HEK293T (cell line): ENCODE data around the gene SKIL.

Source experiments
- CTCF ChIA-PET: fragments of 350-600 bp; formaldehyde crosslinking; extraction: SDS; loops from one replicate; lab custom pipeline; 2021; ENCODE audit warnings: antibody characterized with exemption, inconsistent platforms; lab: Yijun Ruan, JAX
- POLR2A ChIA-PET: fragments of 350-600 bp; formaldehyde crosslinking; extraction: SDS; loops from one replicate; lab custom pipeline; 2020; ENCODE audit warnings: antibody characterized with exemption, inconsistent platforms; lab: Yijun Ruan, JAX
- DNase-seq: peaks from one replicate; pipeline ENCODE4 v3.0.0; 2012; ENCODE audit warnings: mixed read lengths; ENCODE audit errors: extremely low spot score
- ARNT ChIP-seq: fragments of 450-650 bp; IDR thresholded peaks from 2 replicates; pipeline ENCODE4 v1.6.1; 2017; ENCODE audit warnings: mild to moderate bottlenecking
- BHLHE40 ChIP-seq: fragments of 450-650 bp; IDR thresholded peaks from 2 replicates; pipeline ENCODE4 v1.6.1; 2016; ENCODE audit warnings: mild to moderate bottlenecking, moderate library complexity, borderline replicate concordance
- CTBP1 ChIP-seq: fragments of 450-650 bp; IDR thresholded peaks from 2 replicates; pipeline ENCODE4 v1.6.1; 2016; ENCODE audit warnings: borderline replicate concordance
- ELF4 ChIP-seq: fragments of 450-650 bp; IDR thresholded peaks from 2 replicates; pipeline ENCODE4 v1.6.1; 2017; ENCODE audit warnings: antibody characterized with exemption
- FOXA1 ChIP-seq: fragments of 450-650 bp; IDR thresholded peaks from 2 replicates; pipeline ENCODE4 v1.6.1; 2016; ENCODE audit warnings: mild to moderate bottlenecking
- FOXK2 ChIP-seq: fragments of 450-650 bp; IDR thresholded peaks from 2 replicates; pipeline ENCODE4 v1.6.1; 2016; ENCODE audit warnings: mild to moderate bottlenecking
- FOXM1 ChIP-seq: fragments of 450-650 bp; IDR thresholded peaks from 2 replicates; pipeline ENCODE4 v1.6.1; 2017; ENCODE audit warnings: mild to moderate bottlenecking, borderline replicate concordance
- HDGF ChIP-seq: fragments of 450-650 bp; IDR thresholded peaks from 2 replicates; pipeline ENCODE4 v1.6.1; 2017; ENCODE audit warnings: antibody characterized with exemption, borderline replicate concordance
- L3MBTL2 ChIP-seq: fragments of 450-650 bp; conservative IDR thresholded peaks from 2 replicates; pipeline ENCODE4 v1.6.1; 2016; ENCODE audit warnings: mild to moderate bottlenecking
- LEF1 ChIP-seq: fragments of 450-650 bp; IDR thresholded peaks from 2 replicates; pipeline ENCODE4 v1.6.1; 2017; ENCODE audit warnings: mild to moderate bottlenecking, borderline replicate concordance
- NFRKB ChIP-seq: fragments of 450-650 bp; IDR thresholded peaks from 2 replicates; pipeline ENCODE4 v1.6.1; 2016; ENCODE audit warnings: mild to moderate bottlenecking, moderate library complexity
- PKNOX1 ChIP-seq: fragments of 450-650 bp; IDR thresholded peaks from 2 replicates; pipeline ENCODE4 v1.6.1; 2016
- SP1 ChIP-seq: fragments of 450-650 bp; IDR thresholded peaks from 2 replicates; pipeline ENCODE4 v1.6.1; 2017
- SUZ12 ChIP-seq: fragments of 450-650 bp; IDR thresholded peaks from 2 replicates; pipeline ENCODE4 v1.6.1; 2016; ENCODE audit warnings: mild to moderate bottlenecking
- TARDBP ChIP-seq: fragments of 450-650 bp; IDR thresholded peaks from 2 replicates; pipeline ENCODE4 v1.6.1; 2016
- ZNF384 ChIP-seq: fragments of 450-650 bp; IDR thresholded peaks from 2 replicates; pipeline ENCODE4 v1.6.1; 2016

Gene SKIL

GRCh38 chr3:170358042-170359010 is 811 bp downstream of the SKIL start:
- POLR2A ChIA-PET = interaction anchor here (0.6 to 1.3 kb wide), 2 partner anchors 78 to 453 kb away, joined by 3 read pairs; no protein-coding TSS in a partner anchor
- peak; percentile 39 for DNase-seq
- TF ChIP-seq NFRKB = no peak
- no peak for TF ChIP-seq FOXA1
- TF ChIP-seq FOXM1 = 0 out of 2 replicates have a peak, but pooled peaks have one; percentile 4
- no peak for TF ChIP-seq SUZ12
- TF ChIP-seq TARDBP = no peak
- TF ChIP-seq ZNF384 = no peak
- CTCF ChIA-PET = no interaction called here

- no peak for DNase-seq
- TF ChIP-seq ZNF384 (no peak), TARDBP (no peak), PKNOX1 (no peak), L3MBTL2 (no peak), SP1 (no peak), CTBP1 (no peak)
- ChIA-PET POLR2A (no interaction called here), CTCF (no interaction called here)
Measured at GRCh38 chr3:170359178-170359704, 1.7 kb downstream of the SKIL start.

- no peak for DNase-seq
- no peak for TF ChIP-seq ARNT
- no peak for TF ChIP-seq FOXK2
- TF ChIP-seq ZNF384 = no peak
- TF ChIP-seq FOXM1 = no peak
- TF ChIP-seq SP1 = no peak
- TF ChIP-seq CTBP1 = no peak
- TF ChIP-seq TARDBP = no peak
- no peak for TF ChIP-seq PKNOX1
- no peak for TF ChIP-seq LEF1
- no peak for TF ChIP-seq ELF4
- TF ChIP-seq L3MBTL2 = no peak
- CTCF ChIA-PET = no interaction called here
- POLR2A ChIA-PET = no interaction called here
Measured at GRCh38 chr3:170360466-170360865, 3.0 kb downstream of the SKIL start.

GRCh38 chr3:170360916-170361315 is 3.4 kb downstream of the SKIL start:
- no peak for DNase-seq
- ChIA-PET POLR2A (no interaction called here), CTCF (no interaction called here)
- no peak for TF ChIP-seq ELF4
- no peak for TF ChIP-seq SUZ12
- TF ChIP-seq FOXK2 = no peak
- no peak for TF ChIP-seq NFRKB
- TF ChIP-seq ARNT = no peak
- TF ChIP-seq ZNF384 = no peak
- TF ChIP-seq FOXA1 = no peak
- no peak for TF ChIP-seq L3MBTL2
- TF ChIP-seq SP1 = no peak
- TF ChIP-seq PKNOX1 = no peak
- no peak for TF ChIP-seq HDGF
- no peak for TF ChIP-seq FOXM1
- no peak for TF ChIP-seq LEF1
- no peak for TF ChIP-seq BHLHE40

- POLR2A ChIA-PET = no interaction called here
- TF ChIP-seq FOXM1 (no peak), ELF4 (no peak), TARDBP (no peak), HDGF (no peak), L3MBTL2 (no peak), FOXA1 (no peak), PKNOX1 (no peak), FOXK2 (no peak), LEF1 (no peak), ARNT (no peak), NFRKB (no peak), BHLHE40 (no peak), ZNF384 (no peak), SP1 (no peak), CTBP1 (no peak), SUZ12 (no peak)
- CTCF ChIA-PET = no interaction called here
Measured at GRCh38 chr3:170361711-170362110, 4.2 kb downstream of the SKIL start.

More at GRCh38 chr3:170361711-170362110, 4.2 kb downstream of the SKIL start:
- DNase-seq = no peak
